Smooth muscle cell of the coronary artery (primary cell): ENCODE results near the gene EFEMP2. TPM values are rescaled to one million over a fixed set of nuclear protein-coding genes. Genes with fewer than 3 reads are reported as not detected.

Experiments
- total RNA-seq: library from RNA; depleted of rRNA; stranded (reverse); fragments of >200 nt; gene quantifications from 2 replicates; pipeline ENCODE4 v1.2.3, GENCODE V29; 2014; ENCODE audit warnings: low replicate concordance

Gene EFEMP2
- total RNA-seq, result 81.4 and 103 TPM in 2 replicates

GRCh38 chr11:65872586-65873317 is at the start of gene EFEMP2:
Gene EFEMP2 (minus strand): TSS chr11:65872800. CDS start chr11:65872354, 446 bp downstream.

DNA sequence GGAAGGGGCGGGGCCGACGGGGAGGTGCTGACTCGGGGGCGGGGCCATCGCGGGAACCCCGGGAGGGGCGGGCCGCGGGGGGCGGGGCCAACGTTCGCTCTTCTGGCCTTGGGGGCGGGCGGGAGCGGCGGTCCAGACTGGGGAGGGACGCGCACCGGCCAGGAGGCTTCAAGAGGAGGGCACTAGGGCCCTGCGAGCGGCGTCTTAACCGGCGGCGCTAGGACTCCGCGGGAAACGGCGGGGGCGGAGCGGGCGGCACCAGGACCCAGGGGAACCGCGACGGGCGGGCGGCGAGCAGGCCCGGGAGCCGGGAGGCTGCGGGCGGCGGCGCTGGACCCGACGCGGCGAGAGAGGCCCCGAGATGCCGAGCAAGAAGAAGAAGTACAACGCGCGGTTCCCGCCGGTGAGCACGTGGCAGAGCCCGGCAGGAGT is 46.6 kb upstream of the EFEMP2 start, which contains the start of gene DRAP1:
Gene DRAP1, plus strand, starts transcription at position 286 of the 432 bp plus-strand sequence. Its CDS starts 76 bp downstream, at position 362.

GRCh38 chr11:65918211-65919140 is 45.9 kb upstream of the EFEMP2 start, which contains the start of gene C11orf68:
Gene C11orf68 (minus strand): TSS chr11:65919062. CDS start chr11:65919031, 31 bp downstream.

DNA sequence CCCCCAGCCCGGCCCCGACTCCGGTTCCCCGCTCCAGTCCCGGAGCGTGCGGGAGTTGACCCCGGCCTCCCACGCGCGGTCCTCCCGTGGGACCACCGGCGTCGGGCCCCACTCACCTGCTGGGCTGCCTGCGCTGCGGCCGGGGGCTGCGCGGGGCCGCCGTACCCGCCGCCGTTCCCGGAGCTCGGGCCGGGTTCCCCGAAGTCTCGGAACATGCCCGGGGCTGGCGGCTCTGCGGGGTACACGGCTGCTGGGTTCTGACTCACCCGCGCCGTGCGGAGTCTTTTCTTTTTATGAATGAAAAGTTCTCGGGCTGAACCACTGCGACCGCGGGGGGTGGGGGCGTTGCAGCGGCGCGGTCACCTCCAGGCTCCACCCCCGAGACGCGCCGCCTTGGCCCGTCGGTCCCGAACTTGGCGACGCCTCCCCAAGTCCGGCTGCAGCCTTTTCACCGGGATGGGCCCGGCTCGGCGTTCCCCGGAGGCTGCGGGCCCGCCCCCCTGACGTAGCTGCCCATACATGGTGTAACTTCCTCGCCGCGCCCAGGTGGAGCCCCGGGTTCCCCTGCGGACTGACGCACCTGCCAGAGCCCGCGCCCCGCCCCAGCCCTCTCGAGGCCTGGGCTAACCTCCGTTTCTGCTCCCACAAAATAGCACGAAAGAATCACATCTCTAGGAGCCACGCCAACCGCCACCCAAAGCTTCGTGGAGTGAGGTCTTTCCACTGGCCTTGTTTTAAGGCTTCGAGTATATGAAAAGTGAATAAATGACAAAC is 27.7 kb upstream of the EFEMP2 start, which contains the start of gene FOSL1:
Gene FOSL1, minus strand, starts transcription at position 264 of the 774 bp plus-strand sequence. Its CDS starts 49 bp downstream, at position 215.

DNA sequence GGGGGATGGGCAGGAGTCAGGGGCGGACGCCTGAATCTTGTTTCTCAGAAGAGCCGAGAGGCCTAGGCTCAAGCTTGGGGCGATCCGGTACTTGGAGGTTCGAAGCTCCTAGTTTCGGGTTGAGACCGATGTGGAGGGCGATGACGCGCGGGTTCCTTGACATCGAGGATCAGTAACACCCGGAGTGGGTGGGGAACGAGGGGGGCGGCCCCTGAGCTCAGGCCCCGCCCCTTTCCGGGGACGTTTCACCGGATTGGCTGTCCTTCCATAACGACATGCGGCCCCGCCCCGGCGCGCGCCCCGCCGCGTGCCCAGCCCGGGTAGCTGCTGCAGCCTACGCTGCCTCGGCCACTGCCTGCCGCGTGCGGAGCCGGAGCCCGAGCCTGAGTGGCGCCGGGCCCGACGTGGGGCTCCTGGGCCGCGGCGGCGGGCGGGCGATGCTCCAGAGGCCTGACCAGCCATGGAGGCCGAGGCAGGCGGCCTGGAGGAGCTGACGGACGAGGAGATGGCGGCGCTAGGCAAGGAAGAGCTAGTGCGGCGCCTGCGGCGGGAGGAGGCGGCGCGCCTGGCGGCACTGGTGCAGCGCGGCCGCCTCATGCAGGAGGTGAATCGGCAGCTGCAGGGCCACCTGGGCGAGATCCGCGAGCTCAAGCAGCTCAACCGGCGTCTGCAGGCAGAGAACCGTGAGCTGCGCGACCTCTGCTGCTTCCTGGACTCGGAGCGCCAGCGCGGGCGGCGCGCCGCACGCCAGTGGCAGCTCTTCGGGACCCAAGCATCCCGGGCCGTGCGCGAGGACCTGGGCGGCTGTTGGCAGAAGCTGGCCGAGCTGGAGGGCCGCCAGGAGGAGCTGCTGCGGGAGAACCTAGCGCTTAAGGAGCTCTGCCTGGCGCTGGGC is 18.0 kb upstream of the EFEMP2 start, which contains the start of gene CCDC85B:
Gene CCDC85B, plus strand, starts transcription at position 350 of the 895 bp plus-strand sequence. Its CDS starts 111 bp downstream, at position 461.

GRCh38 chr11:65888163-65888814 is 15.7 kb upstream of the EFEMP2 start, which contains the start of gene FIBP:
Gene FIBP (minus strand): TSS chr11:65888471. CDS start chr11:65888418, 53 bp downstream.

DNA sequence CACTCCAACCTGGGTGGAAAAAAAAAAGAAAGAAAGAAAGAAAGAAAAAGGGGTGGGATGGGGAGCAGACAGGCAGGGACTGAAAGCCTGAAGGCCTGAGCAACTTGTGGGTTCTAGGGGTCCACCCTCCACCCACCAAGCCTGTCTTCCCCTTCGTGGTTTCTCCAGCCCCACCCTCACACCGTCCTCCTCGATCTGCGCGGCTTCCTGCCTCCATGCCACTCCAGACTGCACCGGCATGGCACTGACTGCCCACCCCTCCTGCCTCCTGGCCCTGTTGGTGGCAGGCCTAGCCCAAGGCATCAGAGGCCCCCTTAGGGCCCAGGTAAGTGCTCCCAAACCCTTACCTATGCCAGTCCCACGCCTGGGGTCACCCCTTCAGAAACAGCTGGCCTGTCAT is 7.0 kb upstream of the EFEMP2 start, which contains the start of gene CTSW:
Gene CTSW, plus strand, starts transcription at position 221 of the 400 bp plus-strand sequence. Its CDS starts 18 bp downstream, at position 239.

DNA sequence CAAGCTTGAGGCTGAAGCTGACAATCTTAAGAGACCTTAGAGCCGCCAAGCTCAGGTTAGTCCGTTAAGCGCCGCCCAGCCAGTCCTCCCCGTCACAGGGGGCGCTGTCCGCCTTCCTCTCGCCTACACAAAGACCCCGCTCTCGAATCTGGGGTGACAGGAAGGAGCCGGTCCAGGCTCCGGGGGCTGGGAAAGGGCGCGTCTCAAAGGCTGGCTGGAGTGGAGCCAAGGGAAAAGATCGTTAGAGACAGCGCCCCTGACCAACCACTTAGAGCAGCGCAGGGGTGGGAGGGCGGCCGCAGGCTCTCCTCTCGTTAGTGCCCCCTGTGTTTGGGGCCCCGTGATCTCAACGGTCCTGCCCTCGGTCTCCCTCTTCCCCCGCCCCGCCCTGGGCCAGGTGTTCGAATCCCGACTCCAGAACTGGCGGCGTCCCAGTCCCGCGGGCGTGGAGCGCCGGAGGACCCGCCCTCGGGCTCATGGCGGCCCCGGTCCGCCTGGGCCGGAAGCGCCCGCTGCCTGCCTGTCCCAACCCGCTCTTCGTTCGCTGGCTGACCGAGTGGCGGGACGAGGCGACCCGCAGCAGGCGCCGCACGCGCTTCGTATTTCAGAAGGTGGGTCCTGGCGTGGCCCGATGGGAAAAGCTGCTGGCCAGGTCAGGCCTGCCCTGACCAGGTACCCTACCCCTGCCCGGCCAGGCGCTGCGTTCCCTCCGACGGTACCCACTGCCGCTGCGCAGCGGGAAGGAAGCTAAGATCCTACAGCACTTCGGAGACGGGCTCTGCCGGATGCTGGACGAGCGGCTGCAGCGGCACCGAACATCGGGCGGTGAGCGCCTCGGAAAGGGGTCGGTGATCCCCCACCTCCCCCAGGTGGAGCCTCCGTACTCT is 12.1 kb downstream of the EFEMP2 start, which contains the start of gene MUS81:
Gene MUS81, plus strand, starts transcription at position 156 of the 887 bp plus-strand sequence. Its CDS starts 321 bp downstream, at position 477.

DNA sequence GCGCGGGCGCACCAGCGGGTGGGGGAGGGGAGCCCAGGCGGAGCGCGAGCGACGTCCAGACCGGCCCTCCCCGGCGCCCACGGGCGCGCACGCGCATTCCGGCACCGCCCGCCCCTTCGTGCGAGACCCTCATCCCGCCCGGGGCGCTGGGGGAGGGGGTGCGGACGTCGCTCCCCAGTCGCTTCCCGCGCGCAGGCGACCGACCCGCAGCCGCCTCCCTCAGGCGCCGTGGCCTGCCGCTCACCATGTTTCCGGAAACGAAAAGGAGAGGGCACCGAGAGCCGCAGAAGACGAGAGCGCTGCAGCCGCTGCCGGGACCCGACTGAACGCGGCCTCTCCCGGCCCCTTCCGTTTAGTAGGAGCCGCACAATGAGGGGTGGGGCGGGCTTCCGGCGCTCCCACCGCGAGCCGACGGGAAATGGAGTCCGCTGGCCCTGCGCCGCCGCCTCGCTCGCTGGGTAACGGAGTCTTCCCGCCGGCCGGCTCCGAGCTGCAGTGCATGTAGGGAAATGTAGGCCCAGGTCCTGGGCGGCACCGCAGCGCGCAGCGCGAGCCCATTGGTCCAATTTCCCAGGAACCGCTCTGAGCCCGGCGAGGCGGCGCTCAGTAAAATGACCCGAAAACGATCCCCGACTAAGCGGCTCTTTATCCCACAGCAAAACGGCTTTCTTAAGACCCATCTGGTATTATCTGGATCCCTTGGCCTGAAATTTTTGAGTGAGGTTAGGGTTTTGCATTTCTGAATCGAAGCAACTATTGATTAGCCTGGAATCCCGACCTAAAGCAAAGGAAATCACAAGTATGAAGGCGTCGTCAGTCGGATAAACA is 14.5 kb downstream of the EFEMP2 start, which contains the start of gene CFL1:
Gene CFL1, minus strand, starts transcription at position 328 of the 828 bp plus-strand sequence. Its CDS starts 81 bp downstream, at position 247.

DNA sequence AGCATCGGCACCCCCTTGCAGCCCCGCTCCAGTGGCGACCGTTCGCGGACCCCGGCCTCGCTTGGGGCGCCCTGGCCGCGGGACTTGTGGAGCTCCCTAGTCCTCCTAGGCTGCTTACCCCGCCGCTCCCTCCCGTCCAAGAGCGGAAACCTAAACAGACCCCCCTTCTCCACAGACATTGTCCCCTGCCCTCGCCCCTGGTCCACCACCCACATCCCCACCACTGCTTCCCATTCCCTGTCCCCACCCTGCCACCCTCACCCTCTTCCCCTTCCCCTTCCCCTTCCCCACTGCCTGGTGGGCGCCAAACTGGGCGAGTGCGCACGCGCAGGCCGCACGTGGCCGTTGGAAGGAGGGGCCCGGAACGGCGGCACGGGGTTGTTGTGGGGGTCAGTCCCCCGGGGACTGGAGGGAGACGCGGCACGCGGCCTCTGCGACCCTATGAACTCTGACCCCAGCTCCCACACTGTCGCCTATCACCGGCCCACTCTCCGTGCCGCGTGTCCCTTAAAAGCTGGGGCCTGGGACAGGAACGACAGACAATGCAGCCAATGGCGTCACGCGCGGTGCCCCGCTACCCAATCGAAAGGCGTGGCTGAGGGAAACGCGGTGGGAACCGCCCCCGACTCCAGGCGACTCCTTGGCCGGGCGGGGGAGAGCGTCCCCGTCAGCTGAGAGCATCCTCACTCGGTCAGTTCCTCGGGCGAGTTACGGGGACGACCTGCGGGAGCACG is 39.1 kb downstream of the EFEMP2 start, which contains the start of gene SNX32:
Gene SNX32, plus strand, starts transcription at position 667 of the 734 bp plus-strand sequence. CDS start 103 bp downstream, outside the sequence.

Other genes with a start within 250 kb of the EFEMP2 start
- gene SIPA1, start 234.7 kb downstream of the EFEMP2 start, total RNA-seq, result 10.2 and 14.0 TPM in 2 replicates
- 12.9 and 17.1 TPM in 2 replicates for gene RELA, start 209.9 kb downstream of the EFEMP2 start, total RNA-seq
- gene KAT5, start 160.5 kb downstream of the EFEMP2 start, total RNA-seq, result 42.8 and 57.1 TPM in 2 replicates
- gene RNASEH2C, start 152.0 kb downstream of the EFEMP2 start, total RNA-seq, result 37.2 and 40.5 TPM in 2 replicates
- gene AP5B1, start 91.8 kb downstream of the EFEMP2 start, total RNA-seq, result 1.9 and 4.4 TPM in 2 replicates
- not detected in 2 replicates for gene OVOL1, start 85.7 kb downstream of the EFEMP2 start, total RNA-seq
- 1.1 and 4.3 TPM in 2 replicates for gene SNX32, start 38.8 kb downstream of the EFEMP2 start, total RNA-seq
- gene CFL1, start 14.6 kb downstream of the EFEMP2 start, total RNA-seq, result 1,218 and 1,682 TPM in 2 replicates
- gene MUS81, start 12.4 kb downstream of the EFEMP2 start, total RNA-seq, result 24.6 and 40.7 TPM in 2 replicates
- gene CTSW, start 7.0 kb upstream of the EFEMP2 start, total RNA-seq, result not detected in 2 replicates
- gene FIBP, start 15.7 kb upstream of the EFEMP2 start, total RNA-seq, result 206 and 226 TPM in 2 replicates
- gene CCDC85B, start 17.9 kb upstream of the EFEMP2 start, total RNA-seq, result 28.1 and 51.0 TPM in 2 replicates
- gene FOSL1, start 27.6 kb upstream of the EFEMP2 start, total RNA-seq, result 0.94 and 5.3 TPM in 2 replicates
- 14.7 and 15.8 TPM in 2 replicates for gene C11orf68, start 46.3 kb upstream of the EFEMP2 start, total RNA-seq
- gene DRAP1, start 46.6 kb upstream of the EFEMP2 start, total RNA-seq, result 156 and 329 TPM in 2 replicates
- not detected in 2 replicates for gene TSGA10IP, start 72.7 kb upstream of the EFEMP2 start, total RNA-seq
- gene SART1, start 88.9 kb upstream of the EFEMP2 start, total RNA-seq, result 59.2 and 75.6 TPM in 2 replicates
- 30.3 and 32.8 TPM in 2 replicates for gene EIF1AD, start 129.4 kb upstream of the EFEMP2 start, total RNA-seq
- gene BANF1, start 129.7 kb upstream of the EFEMP2 start, total RNA-seq, result 9.2 and 26.8 TPM in 2 replicates
- gene CST6, start 139.2 kb upstream of the EFEMP2 start, total RNA-seq, result 2.3 and 2.8 TPM in 2 replicates
- gene CATSPER1, start 153.7 kb upstream of the EFEMP2 start, total RNA-seq, result 0.68 TPM in 1 of 2 replicates, not detected in the other
- gene GAL3ST3, start 176.4 kb upstream of the EFEMP2 start, total RNA-seq, result 0.38 TPM in 1 of 2 replicates, not detected in the other
- gene SF3B2, start 179.6 kb upstream of the EFEMP2 start, total RNA-seq, result 71.4 and 114 TPM in 2 replicates
- gene PACS1, start 197.5 kb upstream of the EFEMP2 start, total RNA-seq, result 53.6 and 59.8 TPM in 2 replicates